GM12878 (cell line): ENCODE measurements around the gene SLC29A1. TPM values are rescaled to one million over a fixed set of nuclear protein-coding genes. Genes with fewer than 3 reads are reported as not detected.

Experiments used
- ATAC-seq: fragments of 200-7000 bp; cut with Tn5 transposase; 3 replicates; pipeline ENCODE4 v1.9.1; 2020; ENCODE audit warnings: mild to moderate bottlenecking, moderate library complexity
- BruUV-seq: library from RNA; stranded (reverse); fragments of 400-500 nt; replicated peaks from 2 replicates; lab custom pipeline; 2021; lab: Mats Ljungman, UMichigan
- CTCF ChIA-PET: fragments of 300-600 bp; sonication (Branson Sonifier 250); formaldehyde crosslinking; extraction: SDS; loops from one replicate; lab custom pipeline; 2021; ENCODE audit warnings: inconsistent platforms; lab: Yijun Ruan, JAX
- POLR2A ChIA-PET: fragments of 350-600 bp; formaldehyde crosslinking; extraction: SDS; loops from one replicate; lab custom pipeline; 2021; ENCODE audit warnings: inconsistent platforms; lab: Charles Lee
- RAD21 ChIA-PET: fragments of 300-600 bp; sonication (Branson Sonifier 250); formaldehyde crosslinking; loops from one replicate; lab custom pipeline; 2023; ENCODE audit warnings: antibody characterized with exemption; ENCODE audit not compliant: unreplicated experiment; lab: Charles Lee
- SMC1A ChIA-PET: fragments of 300-600 bp; sonication (Branson Sonifier 250); formaldehyde crosslinking; loops from one replicate; lab custom pipeline; 2023; ENCODE audit not compliant: unreplicated experiment, uncharacterized antibody; lab: Charles Lee
- DNase-seq: peaks from one replicate; pipeline ENCODE4 v3.0.0-alpha.2; 2011; ENCODE audit warnings: low read depth, low spot score
- FAIRE-seq: peaks from 3 replicates; lab custom pipeline; 2011; peaks lifted over from hg19 to GRCh38; lab: Jason Lieb, UNC
- H2AFZ ChIP-seq: 2 replicates; pipeline ENCODE4 v1.6.0; 2011; ENCODE audit warnings: low read depth, low read length, control low read depth; ENCODE audit not compliant: control insufficient read depth
- H3K27ac ChIP-seq: 2 replicates; pipeline ENCODE4 v1.5.1; 2011; ENCODE audit warnings: control low read depth; ENCODE audit not compliant: control insufficient read depth, insufficient read depth
- H3K27me3 ChIP-seq, 2 experiments: replicated peaks in 1 of 2; 2 replicates each; pipeline versions ENCODE4 v1.6.0 to v1.6.1; 2011; ENCODE audit warnings: low read length in 1 of 2; ENCODE audit not compliant: control insufficient read depth in 2 of 2, insufficient read depth in 2 of 2
- H3K36me3 ChIP-seq, 2 experiments: 2 replicates each; pipeline ENCODE4 v1.5.1; 2011; ENCODE audit warnings: low read length in 1 of 2; ENCODE audit not compliant: control insufficient read depth in 2 of 2, insufficient read depth in 2 of 2
- H3K4me1 ChIP-seq: 2 replicates; pipeline ENCODE4 v1.6.1; 2011; ENCODE audit warnings: mild to moderate bottlenecking, low read length, moderate library complexity, mixed read lengths; ENCODE audit not compliant: control insufficient read depth, insufficient read depth
- H3K4me2 ChIP-seq: 2 replicates; pipeline ENCODE4 v1.6.0; 2011; ENCODE audit warnings: control low read depth; ENCODE audit not compliant: control insufficient read depth, insufficient read depth
- H3K4me3 ChIP-seq: fragments of 200-600 bp; sonication (generic); 2 replicates; pipeline ENCODE4 v1.5.1; 2016
- H3K79me2 ChIP-seq: 2 replicates; pipeline ENCODE4 v1.6.0; 2011; ENCODE audit warnings: low read length; ENCODE audit not compliant: control insufficient read depth, insufficient read depth
- H3K9ac ChIP-seq: 2 replicates; pipeline ENCODE4 v1.8.0; 2011; ENCODE audit warnings: low read length, control low read depth, mixed read lengths; ENCODE audit not compliant: control insufficient read depth, insufficient read depth
- H3K9me3 ChIP-seq: replicated peaks from 3 replicates; pipeline ENCODE4 v1.5.1; 2011; ENCODE audit warnings: mild to moderate bottlenecking, low read length; ENCODE audit not compliant: control insufficient read depth, insufficient read depth
- H4K20me1 ChIP-seq: 2 replicates; pipeline ENCODE4 v1.6.0; 2011; ENCODE audit not compliant: control insufficient read depth, insufficient read depth
- BCL3 ChIP-seq: IDR thresholded peaks from 2 replicates; pipeline ENCODE4 v1.6.1; 2011; ENCODE audit warnings: borderline replicate concordance, low read depth, mild to moderate bottlenecking, moderate library complexity, low read length; ENCODE audit not compliant: insufficient read depth, poor library complexity, severe bottlenecking
- FOS ChIP-seq: IDR thresholded peaks from 3 replicates; pipeline ENCODE4 v1.6.1; 2011; ENCODE audit warnings: borderline replicate concordance; ENCODE audit not compliant: insufficient read length; ENCODE audit errors: extremely low read depth
- NFXL1 ChIP-seq: fragments of 450-650 bp; IDR thresholded peaks from 2 replicates; pipeline ENCODE4 v1.6.1; 2017; ENCODE audit warnings: antibody characterized with exemption, mild to moderate bottlenecking, borderline replicate concordance
- ZBTB33 ChIP-seq: fragments of 450-650 bp; IDR thresholded peaks from 2 replicates; pipeline ENCODE4 v1.6.1; 2017; ENCODE audit warnings: mild to moderate bottlenecking
- ZNF384 ChIP-seq: IDR thresholded peaks from 2 replicates; pipeline ENCODE4 v1.6.1; 2012; ENCODE audit warnings: low read depth, mild to moderate bottlenecking, low read length, improper control_type of control experiment, borderline replicate concordance
- ZNF592 ChIP-seq: fragments of 450-650 bp; IDR thresholded peaks from 2 replicates; pipeline ENCODE4 v1.6.1; 2017; ENCODE audit warnings: mild to moderate bottlenecking, moderate library complexity
- ZZZ3 ChIP-seq: IDR thresholded peaks from 2 replicates; pipeline ENCODE4 v1.6.1; 2011; ENCODE audit warnings: low read depth; ENCODE audit not compliant: control insufficient read depth, insufficient read length
- WGBS: methylation state at CpG from one replicate; pipeline ENCODE4 v1.1.6; 2016; ENCODE audit warnings: low lambda C conversion rate; ENCODE audit not compliant: insufficient replicate concordance, insufficient coverage; ENCODE audit errors: missing lambda C conversion rate; 5-methylcytosine and 5-hydroxymethylcytosine counted together
- in situ Hi-C: fragments of 300-500 bp; cut with MboI; formaldehyde crosslinking; loops from 9 replicates; pipeline ENCODE4 v1.14.3; 2018; ENCODE audit warnings: mixed read lengths
- intact Hi-C: fragments of 100-400 bp; cut with micrococcal nuclease; formaldehyde crosslinking; loops from one replicate; pipeline ENCODE4 v1.14.2; 2022; ENCODE audit not compliant: unreplicated experiment
- polyA plus RNA-seq, 11 experiments: library from polyadenylated mRNA; depleted of rRNA in 4 of 11; unstranded in 6 of 11; stranded (reverse) in 5 of 11; fragments of >200 nt; fragmentation: Nextera tagmentation in 4 of 11; fragmentation: Illumina TruSeq in 1 of 11; extraction: Ambion mirVana in 4 of 11; extraction: Trizol in 1 of 11; gene quantifications; 1 replicate in 1 of 11; 2 replicates in 10 of 11; pipeline versions ENCODE4 v1.2.1 to v1.2.3, GENCODE V29; 2011 to 2016; ENCODE audit warnings: inconsistent platforms in 2 of 11, missing spikeins in 2 of 11, low read depth in 1 of 11
- total RNA-seq, 4 experiments: library from RNA; depleted of rRNA in 3 of 4; stranded (reverse); fragments of >200 nt in 3 of 4; fragmentation: Illumina TruSeq in 1 of 4; extraction: Trizol in 1 of 4; gene quantifications; 2 replicates each; pipeline versions ENCODE4 v1.2.1 to v1.2.3, GENCODE V29; 2013 to 2021

Gene SLC29A1
- total and polyA plus RNA-seq, 10 of the 15 experiments (the other 5 are each of a cell fraction or from before 2014, with no cell fraction given), result 10.0 to 132 (median 93.4) TPM

GRCh38 chr6:44207966-44208365, 15.4 kb upstream of the SLC29A1 start:
- H3K9ac ChIP-seq, result no peak overlapping the region
- no peak for TF ChIP-seq ZBTB33
- TF ChIP-seq ZZZ3, result no peak
- in situ Hi-C loops, result no loop called here
- FAIRE-seq, result no peak
- 78% methylated on average over 6 of the region's 6 CpGs for WGBS
- no peak overlapping the region for H2AFZ ChIP-seq
- H4K20me1 ChIP-seq, result no peaks in the 10 kb centered on the region
- no peaks in the 10 kb centered on the region for H3K36me3 ChIP-seq
- RAD21 ChIA-PET, result interaction anchor here (1.6 kb wide), 1 partner anchor 11 kb away, joined by 6 read pairs; no protein-coding TSS in a partner anchor
- H3K27me3 ChIP-seq, result no peaks in the 10 kb centered on the region
- no peak for ATAC-seq
- intact Hi-C loops, result no loop called here
- H3K4me2 ChIP-seq, result no peak overlapping the region
- no peaks in the 10 kb centered on the region for H3K79me2 ChIP-seq
- no peak overlapping the region for H3K4me3 ChIP-seq
- no peak for DNase-seq
- H3K27ac ChIP-seq, result no peak overlapping the region
- CTCF ChIA-PET, result interaction anchor here (0.5 to 0.8 kb wide), 3 partner anchors 14 to 465 kb away, joined by 3 read pairs; no protein-coding TSS in a partner anchor
- POLR2A ChIA-PET, result interaction anchor here (0.6 to 0.9 kb wide), 3 partner anchors 18 to 494 kb away, joined by 3 read pairs; no protein-coding TSS in a partner anchor
- no TSS peak for BruUV-seq
- no peaks in the 10 kb centered on the region for H3K4me1 ChIP-seq
- H3K9me3 ChIP-seq, result no peaks in the 10 kb centered on the region
- SMC1A ChIA-PET, result interaction anchor here (0.7 to 1.4 kb wide), 2 partner anchors 31 to 730 kb away, joined by 3 read pairs; no protein-coding TSS in a partner anchor

GRCh38 chr6:44211284-44211683, 12.1 kb upstream of the SLC29A1 start:
- no peaks in the 10 kb centered on the region for H4K20me1 ChIP-seq
- 0% methylated on average over 1 of the region's 3 CpGs for WGBS
- H3K9ac ChIP-seq, result no peak overlapping the region
- no peak for DNase-seq
- ChIA-PET POLR2A (no interaction called here), SMC1A (interaction anchor here (1.0 to 1.2 kb wide), 2 partner anchors 12 to 16 kb away, joined by 3 read pairs; partner anchors contain the start of gene SLC29A1), CTCF (interaction anchor here (1.0 to 1.6 kb wide), 3 partner anchors 12 to 114 kb away, joined by 3 to 4 read pairs (median 3); partner anchors contain the start of gene SLC29A1), RAD21 (no interaction called here)
- H3K27me3 ChIP-seq, result no peaks in the 10 kb centered on the region
- intact Hi-C loops (no loop called here), in situ Hi-C loops (no loop called here)
- no peak overlapping the region for H2AFZ ChIP-seq
- H3K9me3 ChIP-seq, result no peaks in the 10 kb centered on the region
- H3K4me3 ChIP-seq, result no peak overlapping the region
- TF ChIP-seq ZNF384, result no peak
- TF ChIP-seq NFXL1, result no peak
- no peak for TF ChIP-seq BCL3
- TF ChIP-seq ZNF592, result no peak
- TF ChIP-seq FOS, result no peak
- no peak overlapping the region for H3K4me2 ChIP-seq
- H3K79me2 ChIP-seq, result no peaks in the 10 kb centered on the region
- no peak for ATAC-seq
- no peak overlapping the region for H3K27ac ChIP-seq
- H3K36me3 ChIP-seq, result no peaks in the 10 kb centered on the region
- H3K4me1 ChIP-seq, result no peaks in the 10 kb centered on the region
- FAIRE-seq, result peak; percentile 31
- BruUV-seq, result no TSS peak
